Fibroblast of upper back skin (primary cell): ENCODE data around the gene NR6A1.
A peak's percentile ranks its signal among the peaks of the same experiment; 100 is the strongest.
"Not testable (repeated sequence)": the region's sequence is repeated elsewhere in the genome, so short reads cannot be mapped to it uniquely, and the experiment has no call there.

Experiments
- DNase-seq: peaks from one replicate; pipeline ENCODE4 v3.0.0-alpha.2; 2013

Gene NR6A1

DNA sequence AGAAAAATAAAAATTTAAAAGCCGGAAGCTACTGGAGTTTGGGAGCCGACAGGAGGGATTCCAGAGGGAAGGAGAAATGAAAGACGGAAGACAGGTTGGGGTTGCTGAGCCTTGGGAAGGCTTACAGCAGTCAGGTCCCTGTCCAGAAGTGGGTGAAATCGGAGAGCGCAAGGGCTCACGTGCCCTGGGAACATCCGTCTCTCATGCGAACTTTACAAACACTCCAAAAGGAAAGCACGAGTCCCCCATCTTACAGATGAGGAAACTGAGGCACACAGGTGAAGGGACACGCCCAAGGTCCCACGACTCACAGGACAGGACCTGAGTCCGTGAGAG lies 5.5 kb upstream of the NR6A1 start:
- DNase-seq, result no peak

DNA sequence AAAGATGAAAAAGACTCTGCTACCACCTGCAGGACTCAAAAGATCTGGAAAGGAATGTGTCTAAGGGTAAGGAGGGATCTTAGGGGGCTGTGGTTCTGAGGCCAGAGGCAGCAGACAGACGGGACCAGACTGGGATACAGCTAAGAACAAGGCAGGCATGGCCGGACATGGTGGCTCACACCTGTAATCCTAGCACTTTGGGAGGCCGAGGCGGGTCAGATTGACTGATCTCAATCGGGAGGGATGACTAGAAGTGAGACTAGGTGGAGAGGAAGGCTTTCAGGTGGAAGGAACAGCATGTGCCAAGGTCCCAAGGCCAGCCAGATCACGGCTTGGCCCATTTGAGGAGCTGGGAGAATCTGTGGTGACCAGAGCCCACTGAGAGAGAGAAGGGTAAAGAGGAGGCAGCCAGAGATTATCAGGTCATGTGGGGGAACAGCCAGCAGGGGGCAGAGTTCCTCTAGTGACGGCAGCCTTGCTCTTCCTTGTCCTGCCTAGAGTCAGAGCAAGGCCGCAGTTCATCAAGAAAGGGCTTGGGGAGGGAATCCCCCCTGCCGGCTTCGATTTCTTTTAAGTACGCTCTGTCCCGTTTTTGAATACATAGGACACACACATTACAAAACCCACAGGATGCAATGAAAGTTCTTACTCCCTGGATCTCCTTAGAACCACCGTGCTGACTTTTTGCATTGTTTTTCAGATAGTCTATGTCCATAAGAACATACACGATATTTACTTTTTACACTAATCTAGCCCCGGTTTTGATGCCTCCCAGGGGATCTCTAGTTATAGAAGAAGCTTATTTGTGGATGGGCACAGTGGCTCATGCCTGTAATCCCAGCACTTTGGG lies 3.2 kb upstream of the NR6A1 start:
- DNase-seq, result peak; percentile 75

- DNase-seq, result no peak
Measured at GRCh38 chr9:124773473-124774128, 2.5 kb upstream of the NR6A1 start.

GRCh38 chr9:124772877-124773276 lies 1.8 kb upstream of the NR6A1 start:
- DNase-seq, result not testable (repeated sequence)

DNA sequence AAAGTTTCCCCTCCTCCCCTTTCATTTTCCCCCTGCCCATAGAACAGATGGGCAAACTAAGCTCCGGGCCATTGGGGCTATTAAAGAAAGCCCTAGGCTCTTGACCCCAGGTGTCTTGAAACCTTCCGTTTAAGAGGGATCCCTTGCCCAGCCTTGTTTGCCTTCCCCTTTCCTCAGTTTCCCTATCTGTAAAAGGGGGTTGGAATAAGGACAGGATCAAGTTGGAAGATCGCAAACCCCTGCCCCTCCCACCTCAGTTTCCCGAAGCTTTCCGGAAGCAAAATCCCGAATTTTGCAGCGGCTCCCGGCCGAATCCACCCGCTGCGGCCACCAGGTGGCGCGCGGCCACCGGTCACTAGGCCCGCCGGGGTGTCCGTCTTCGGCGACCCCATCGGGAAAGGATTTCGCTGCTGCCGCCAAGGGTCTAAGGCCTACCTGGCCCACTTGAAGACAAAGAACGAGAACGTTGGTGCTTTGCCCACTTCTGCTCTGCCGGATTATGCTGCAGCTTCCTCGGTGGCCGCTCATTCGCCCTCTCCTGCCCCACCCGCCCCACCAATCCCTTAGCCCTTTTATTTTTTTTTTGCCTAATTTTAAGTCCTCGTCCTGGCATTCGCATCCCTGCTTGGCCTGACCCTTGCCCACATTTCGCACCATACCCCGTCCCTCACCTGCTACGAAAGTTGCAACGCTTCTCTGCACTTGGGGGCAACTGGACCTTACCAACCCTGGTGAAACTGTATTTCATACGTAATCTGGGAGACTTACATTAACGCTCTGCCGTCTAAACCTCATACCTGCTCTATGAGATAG lies 962 bp upstream of the NR6A1 start:
- peak; percentile 71 for DNase-seq

GRCh38 chr9:124770359-124771020 lies 621 bp downstream of the NR6A1 start:
- no peak for DNase-seq

GRCh38 chr9:124769549-124770358 lies 1.4 kb downstream of the NR6A1 start:
- DNase-seq, result no peak

DNA sequence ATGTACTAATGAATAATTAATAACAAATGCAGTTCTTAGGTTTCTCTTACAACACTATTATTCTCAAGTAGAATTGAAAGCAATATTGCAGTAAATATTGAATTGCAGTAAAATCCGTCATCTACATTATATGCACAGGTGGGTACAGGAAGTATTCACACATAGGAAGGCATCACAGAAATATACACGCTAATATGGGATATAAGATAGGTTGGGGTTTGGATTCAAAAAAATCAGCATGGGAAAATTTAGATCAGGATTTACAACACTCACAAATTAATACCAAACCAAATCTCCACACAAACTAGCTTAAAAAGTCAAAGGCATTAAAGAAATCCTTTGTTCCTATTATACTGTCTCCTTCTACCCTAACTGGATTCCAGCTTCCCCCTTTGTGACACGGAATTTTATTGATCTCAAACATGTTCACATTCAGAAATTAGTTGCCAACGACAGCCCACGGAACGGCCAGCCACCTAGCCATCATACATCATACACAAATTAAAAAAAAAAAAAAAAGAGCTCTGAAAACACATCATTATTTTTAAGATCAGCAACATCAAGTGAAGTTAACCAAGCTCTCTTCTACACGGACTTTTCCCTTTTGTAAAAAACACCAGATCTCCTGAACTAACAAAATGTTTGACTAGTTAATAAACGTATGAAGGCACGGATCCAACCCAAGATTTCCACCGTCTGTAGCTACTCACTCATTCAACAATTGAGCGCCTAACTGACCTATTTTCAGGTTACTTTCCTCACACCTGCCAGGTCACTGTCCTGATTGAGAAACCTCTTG lies 2.2 kb downstream of the NR6A1 start:
- no peak for DNase-seq

DNA sequence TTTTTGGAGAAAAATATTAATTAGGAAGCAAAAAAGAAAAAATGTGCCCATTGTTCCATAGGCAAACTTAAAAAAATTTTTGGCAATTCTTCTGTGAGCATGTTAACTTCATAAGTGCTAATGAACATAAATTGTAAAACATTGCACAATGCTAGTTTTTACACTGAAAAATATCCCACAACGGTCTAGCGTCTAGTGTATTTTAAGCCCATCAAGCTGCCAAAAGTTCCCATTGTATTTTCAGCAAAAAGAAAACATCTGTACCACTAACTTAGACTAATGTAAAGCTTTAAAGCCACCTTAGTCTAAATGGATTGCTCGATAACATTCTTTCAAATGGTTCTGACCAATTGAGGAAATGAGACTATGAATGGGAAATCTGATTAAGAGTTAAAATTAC lies 2.8 kb downstream of the NR6A1 start:
- no peak for DNase-seq

DNA sequence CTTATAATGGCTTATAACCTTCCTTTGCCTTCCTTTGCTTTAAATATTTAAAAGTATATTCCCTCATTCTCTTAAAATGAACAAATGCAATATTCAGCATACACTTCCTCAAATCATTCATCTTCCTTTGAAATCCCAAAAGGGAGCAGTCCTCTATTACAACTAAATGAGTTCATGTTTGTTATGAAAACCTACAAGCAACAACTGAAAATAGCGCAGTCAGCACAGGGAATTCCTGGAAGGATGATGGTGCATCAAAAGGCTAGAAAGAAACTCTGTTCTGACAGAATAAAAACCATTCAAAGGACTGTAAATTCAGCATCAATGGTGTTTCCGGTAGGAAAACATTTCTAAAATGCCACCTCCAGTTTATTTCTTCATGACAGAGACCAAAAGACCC lies 3.3 kb downstream of the NR6A1 start:
- DNase-seq, result no peak

- DNase-seq, result no peak
Measured at GRCh38 chr9:124766815-124767554, 4.1 kb downstream of the NR6A1 start.

DNA sequence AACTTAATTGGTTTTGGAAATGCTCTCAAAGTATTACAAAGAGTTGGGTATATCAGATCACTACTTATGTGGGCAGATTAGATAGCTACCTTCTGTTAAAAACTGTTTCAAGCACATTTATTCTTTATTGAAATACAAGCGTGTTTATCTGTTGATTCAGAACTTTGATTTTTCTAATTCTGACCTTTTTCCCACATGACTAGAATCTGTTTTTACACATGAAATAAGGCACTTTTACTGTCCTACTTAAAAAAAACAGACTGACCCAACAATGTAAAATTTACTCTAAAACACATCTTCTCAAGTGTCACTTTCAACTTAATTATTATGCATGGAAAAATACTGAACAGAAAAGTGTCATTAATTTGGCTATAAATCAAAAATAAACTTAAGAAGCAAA lies 4.8 kb downstream of the NR6A1 start:
- DNase-seq, result no peak

DNA sequence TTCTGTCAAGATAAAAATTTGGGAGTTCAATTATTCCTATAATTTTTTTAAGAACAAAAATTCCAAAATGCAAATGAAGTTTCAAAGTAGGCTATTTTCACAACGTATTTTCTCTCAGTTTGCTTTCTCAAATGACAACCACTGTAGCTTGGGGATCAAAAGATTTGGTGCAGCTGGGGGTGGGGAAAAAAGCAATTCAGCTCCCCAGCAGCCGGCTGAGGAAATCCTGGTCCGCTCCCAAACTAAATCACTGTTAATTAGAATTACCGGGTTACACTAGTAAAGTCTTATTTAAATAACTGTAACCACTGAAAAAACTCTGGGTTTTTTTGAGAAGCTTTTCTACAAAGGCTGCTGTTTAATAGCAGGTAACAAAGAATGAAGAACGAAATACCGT lies 5.7 kb downstream of the NR6A1 start:
- DNase-seq, result no peak

GRCh38 chr9:124764774-124765438 lies 6.2 kb downstream of the NR6A1 start:
- no peak for DNase-seq

DNA sequence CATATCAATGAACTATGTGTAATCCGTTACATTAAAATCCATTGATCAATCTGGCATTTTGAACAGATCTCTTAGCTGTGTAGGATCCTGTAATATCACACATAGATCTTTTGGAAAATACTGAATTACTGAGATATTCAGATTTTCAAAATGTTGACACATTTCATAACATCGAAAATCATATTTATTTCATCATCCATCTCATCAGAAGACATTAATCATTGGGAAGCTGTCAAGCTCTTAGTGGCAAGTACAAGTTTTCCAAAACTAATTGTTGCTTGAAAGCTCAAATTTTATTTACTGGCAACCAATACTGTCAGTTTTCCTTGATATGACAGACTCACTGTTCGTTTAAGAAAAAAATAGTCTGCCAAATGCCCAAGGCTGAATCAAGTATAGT lies 8.5 kb downstream of the NR6A1 start:
- no peak for DNase-seq

DNA sequence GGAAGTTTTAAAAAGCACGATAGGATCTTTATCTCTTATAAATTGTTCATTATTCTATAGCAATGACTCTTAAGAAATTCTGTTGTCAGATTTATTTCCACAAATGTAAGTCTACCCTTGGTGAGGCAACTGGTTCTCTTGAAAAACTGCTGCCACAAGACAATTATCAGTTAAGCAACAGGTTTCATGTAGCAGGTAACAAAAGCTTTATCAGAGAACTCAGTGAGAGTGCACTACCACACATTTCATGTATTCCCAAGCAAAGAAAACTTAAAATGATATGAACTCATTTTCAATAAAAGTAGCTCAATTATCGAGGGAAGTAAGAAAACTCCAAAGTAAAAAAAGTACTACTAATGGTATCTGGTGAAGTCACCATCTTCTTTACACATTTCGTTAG lies 9.4 kb downstream of the NR6A1 start:
- DNase-seq, result no peak

DNA sequence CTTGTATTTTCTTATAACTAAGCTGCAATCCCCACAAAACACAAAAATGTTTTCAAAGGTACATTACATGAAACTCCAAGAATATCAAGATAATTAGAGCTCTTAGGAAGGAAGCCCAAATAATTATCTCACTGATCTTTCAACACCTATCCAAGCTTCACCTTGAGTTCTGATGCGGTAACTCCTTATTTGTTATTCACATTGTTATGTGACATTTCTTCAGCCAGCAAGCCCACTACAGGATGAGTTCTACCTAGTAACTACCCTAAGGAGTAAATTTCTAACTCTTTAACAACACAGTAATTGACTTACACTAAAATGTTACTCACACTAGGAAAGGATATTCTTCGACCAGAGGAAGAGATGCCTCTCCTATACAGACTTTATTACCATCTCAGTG lies 9.9 kb downstream of the NR6A1 start:
- no peak for DNase-seq

GRCh38 chr9:124760719-124761118 lies 10.4 kb downstream of the NR6A1 start:
- no peak for DNase-seq

GRCh38 chr9:124759327-124759726 lies 11.8 kb downstream of the NR6A1 start:
- no peak for DNase-seq

DNA sequence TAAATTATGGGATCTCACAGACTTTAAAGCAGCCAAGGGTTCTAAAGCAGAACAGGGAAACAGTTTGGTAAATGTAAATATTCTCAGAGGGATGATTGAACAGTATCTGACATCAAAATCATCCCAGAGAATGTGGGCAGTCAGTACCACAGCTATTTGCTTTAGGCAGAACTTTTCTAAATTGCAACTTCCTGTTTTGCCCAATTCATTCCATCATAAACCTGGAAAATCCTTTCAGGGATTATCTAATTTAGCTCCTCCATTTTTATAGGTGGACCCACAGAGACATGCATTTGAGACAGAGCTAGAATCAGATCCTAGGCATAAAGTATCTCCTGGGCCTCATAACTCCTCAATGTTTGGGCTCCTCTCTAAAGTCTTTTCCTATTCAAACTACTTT lies 12.4 kb downstream of the NR6A1 start:
- no peak for DNase-seq
